ENCODE data around the gene FOLH1.
"Not testable (repeated sequence)": the region's sequence is repeated elsewhere in the genome, so short reads cannot be mapped to it uniquely, and the experiment has no call there.

Gene FOLH1

GRCh38 chr11:49208006-49208721 lies at the start of gene FOLH1:
Gene FOLH1 (minus strand): TSS chr11:49208602. CDS start chr11:49208409, 193 bp downstream.
- DNase-seq (ENCODE audit: low read depth in 3 of 3): no peak

DNA sequence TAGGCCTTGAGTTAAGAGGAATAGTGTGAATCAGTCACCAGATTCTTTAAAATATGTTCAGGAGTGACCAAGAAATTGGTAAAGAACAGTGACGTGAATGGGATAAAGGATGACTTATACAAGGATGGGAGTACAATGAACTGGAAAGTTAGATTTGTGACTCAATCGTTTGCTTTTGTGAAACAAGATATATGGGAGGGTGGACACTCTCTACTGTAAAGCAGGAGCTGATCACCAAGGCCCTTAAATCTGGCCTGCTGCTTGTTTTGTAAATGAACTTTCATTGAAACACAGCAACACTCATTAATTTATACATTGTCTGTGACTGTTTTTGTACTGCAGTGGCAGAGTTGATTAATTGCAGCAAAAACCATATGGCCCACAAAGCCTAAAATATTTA lies 46.7 kb upstream of the FOLH1 start:
- not testable (repeated sequence) for DNase-seq (ENCODE audit: low read depth in 3 of 3)

- not testable (repeated sequence) for DNase-seq (ENCODE audit: low read depth in 3 of 3)
Measured at GRCh38 chr11:49251212-49251611, 42.8 kb upstream of the FOLH1 start.

- not testable (repeated sequence) for DNase-seq (ENCODE audit: low read depth in 3 of 3)
Measured at GRCh38 chr11:49250398-49251115, 42.2 kb upstream of the FOLH1 start.

- not testable (repeated sequence) for DNase-seq (ENCODE audit: low read depth in 3 of 3)
Measured at GRCh38 chr11:49249363-49249762, 41.0 kb upstream of the FOLH1 start.

DNA sequence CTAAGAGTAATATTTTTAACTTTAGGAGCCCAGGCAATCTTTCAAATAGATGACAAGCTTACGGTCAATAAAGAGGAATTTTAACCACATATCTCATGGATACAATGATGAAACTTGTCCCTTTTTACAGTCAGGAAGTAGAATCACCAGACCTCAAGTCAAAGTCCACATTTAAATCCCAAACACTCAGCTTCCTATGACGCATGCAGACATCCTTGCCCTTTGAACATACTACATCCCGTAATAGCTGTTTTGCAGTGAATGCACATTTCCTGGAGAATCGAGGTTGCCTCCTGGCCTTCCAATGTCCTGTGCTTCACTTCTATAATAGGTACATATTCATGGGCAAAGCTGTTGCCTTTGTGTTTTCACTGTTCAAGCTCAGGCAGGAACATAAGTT lies 25.3 kb upstream of the FOLH1 start:
- not testable (repeated sequence) for DNase-seq (ENCODE audit: low read depth in 3 of 3)

GRCh38 chr11:49233019-49233418 lies 24.6 kb upstream of the FOLH1 start:
- not testable (repeated sequence) for DNase-seq (ENCODE audit: low read depth in 3 of 3)

GRCh38 chr11:49231725-49232124 lies 23.3 kb upstream of the FOLH1 start:
- DNase-seq (ENCODE audit: low read depth in 3 of 3): not testable (repeated sequence)

GRCh38 chr11:49230534-49230933 lies 22.1 kb upstream of the FOLH1 start:
- not testable (repeated sequence) for DNase-seq (ENCODE audit: low read depth in 3 of 3)

GRCh38 chr11:49230001-49230400 lies 21.6 kb upstream of the FOLH1 start:
- not testable (repeated sequence) for DNase-seq (ENCODE audit: low read depth in 3 of 3)

DNA sequence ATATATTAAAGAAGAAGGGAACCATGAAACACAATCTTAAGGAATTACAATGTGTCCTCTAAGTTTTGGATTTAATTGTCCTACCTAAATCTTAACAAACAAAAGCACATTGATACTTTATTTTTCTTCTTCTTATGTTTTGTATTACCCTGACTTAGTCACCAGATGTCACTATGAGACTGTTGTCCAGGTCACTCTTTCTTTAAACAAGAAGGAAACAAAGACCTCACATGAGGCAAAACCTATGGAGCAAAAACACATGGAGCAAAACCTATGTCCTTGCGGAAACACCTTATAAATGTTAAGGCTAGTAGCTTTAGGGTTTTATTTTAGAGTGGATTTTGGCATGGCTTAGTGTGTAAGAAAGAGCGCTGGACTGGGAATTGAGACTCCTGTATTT lies 20.7 kb upstream of the FOLH1 start:
- DNase-seq (ENCODE audit: low read depth in 3 of 3): not testable (repeated sequence)

DNA sequence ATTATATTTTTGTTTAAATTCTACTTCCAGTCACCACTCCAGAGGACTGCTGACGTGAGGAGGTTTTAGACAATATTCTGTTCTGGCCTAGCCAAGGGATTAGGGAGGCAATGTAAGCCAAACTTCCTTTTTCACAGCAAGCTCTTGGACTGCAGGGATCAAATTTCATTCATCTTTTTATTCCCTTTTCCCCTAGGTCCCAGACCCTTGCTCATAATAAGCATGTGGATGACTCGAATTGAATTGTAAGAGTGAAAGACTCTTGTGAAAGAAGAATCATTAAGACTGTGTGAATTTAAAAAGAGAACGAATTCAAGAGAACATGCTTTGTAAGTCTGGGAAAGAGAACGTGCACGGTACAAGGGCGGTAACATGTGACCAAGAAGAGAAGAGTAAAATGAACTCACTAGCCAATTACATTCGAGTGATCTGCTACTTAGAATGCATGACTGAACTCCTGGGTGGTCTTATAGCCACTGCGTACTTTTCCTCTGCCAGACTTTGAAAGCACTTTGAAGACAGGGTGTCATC lies 16.9 kb upstream of the FOLH1 start:
- not testable (repeated sequence) for DNase-seq (ENCODE audit: low read depth in 3 of 3)

DNA sequence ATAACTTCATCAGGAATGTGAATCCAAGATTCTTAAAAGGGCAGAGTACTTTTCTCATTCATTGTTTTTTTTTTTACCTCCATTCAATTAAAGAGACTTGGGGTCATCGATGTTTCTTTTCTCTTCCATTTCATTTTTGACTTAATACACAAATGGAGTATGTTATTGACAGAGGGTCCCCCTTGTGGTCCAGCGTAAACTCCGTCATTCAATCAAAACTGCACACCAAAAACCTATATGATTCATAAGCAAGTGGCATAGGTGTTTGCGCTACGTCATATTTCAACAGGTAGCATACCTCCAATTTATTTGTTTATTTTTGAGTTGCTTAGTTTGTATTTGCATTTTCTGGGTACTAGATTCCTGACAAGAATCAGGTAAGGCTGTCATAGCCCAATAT lies 12.7 kb upstream of the FOLH1 start:
- DNase-seq (ENCODE audit: low read depth in 3 of 3): no peak

DNA sequence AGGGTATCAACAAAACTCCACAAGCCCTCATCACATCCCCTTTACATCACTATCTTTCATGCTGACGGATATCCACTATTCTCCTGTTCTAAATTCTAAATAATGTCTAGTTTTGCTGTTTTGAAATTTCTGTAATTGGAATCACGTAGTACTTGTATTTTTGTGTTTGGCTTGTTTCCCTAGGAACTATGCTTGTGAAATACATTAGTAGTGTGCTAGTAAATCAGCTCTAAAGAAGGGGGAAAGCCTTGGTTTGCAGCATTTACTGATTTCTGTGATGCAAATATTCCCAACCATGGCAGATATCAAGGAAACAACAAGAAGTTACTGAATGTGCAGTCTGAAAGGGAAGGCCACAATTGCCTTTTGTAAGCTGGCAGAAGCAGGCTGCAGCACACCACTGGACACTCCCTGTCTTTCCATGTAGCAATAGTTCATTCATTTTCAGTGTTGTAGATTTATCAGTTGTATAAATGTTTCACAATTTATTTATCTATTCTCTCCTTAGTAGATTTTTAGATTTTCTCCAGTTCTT lies 4.7 kb upstream of the FOLH1 start:
- no peak for DNase-seq (ENCODE audit: low read depth in 3 of 3)

DNA sequence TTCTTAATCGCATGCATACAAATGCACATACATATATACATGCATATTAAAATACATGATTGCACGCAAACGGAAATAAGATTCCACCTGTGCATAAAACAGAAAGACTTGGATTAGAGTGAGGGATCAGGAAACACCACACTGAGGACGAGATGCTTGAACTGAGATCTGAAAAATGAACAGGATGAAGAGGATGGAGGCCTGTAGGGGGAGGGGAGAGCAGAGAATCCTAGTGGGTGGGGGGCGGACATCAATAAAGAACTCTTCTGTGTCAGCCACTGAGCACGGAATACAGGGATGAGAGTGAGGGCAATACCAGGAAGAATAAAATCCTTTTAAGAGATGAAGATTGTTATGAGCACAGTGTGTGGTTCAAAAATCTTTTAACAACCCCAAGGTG lies 1.4 kb downstream of the FOLH1 start:
- DNase-seq (ENCODE audit: low read depth in 3 of 3): not testable (repeated sequence)

- DNase-seq (ENCODE audit: low read depth in 3 of 3): no peak
Measured at GRCh38 chr11:49202287-49202976, 6.0 kb downstream of the FOLH1 start.

GRCh38 chr11:49196775-49197174 lies 11.6 kb downstream of the FOLH1 start:
- DNase-seq (ENCODE audit: low read depth in 3 of 3): not testable (repeated sequence)

DNA sequence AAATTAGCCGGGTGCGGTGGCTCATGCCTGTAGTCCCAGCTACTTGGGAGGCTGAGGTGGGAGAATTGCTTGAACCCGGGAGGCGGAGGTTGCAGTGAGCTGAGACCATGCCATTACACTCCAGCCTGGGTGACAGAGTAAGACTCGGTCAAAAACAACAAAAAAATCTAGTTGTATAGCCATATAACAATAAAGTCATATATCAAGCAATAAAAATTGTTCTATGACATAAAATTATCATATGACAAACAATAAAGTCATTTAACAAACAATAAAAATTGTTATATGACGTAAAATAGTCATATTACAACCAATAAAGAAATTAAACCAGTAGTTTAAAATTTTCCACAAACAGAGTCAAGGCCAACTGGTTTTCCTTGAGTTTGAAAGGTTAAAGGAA lies 12.4 kb downstream of the FOLH1 start:
- not testable (repeated sequence) for DNase-seq (ENCODE audit: low read depth in 3 of 3)

DNA sequence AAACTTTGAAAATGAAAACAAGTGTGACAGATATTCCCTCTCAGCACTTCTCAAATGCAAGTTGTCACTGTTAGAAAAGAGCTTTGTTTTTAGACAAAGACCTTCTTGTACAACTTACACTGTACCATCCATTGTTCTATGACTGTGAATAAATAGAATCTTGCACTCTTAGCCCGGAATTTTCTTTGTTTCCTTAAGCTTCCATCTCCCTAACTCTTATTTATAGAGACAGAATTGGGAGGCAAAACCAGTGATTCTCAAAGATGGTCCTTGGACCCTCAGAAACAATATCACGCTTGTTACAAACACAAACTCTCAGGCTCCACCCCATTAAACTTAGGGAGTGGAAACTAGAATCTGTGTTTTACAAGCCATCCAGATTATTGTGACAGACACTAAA lies 18.1 kb downstream of the FOLH1 start:
- DNase-seq (ENCODE audit: low read depth in 3 of 3): not testable (repeated sequence)

GRCh38 chr11:49186225-49186624 lies 22.2 kb downstream of the FOLH1 start:
- not testable (repeated sequence) for DNase-seq (ENCODE audit: low read depth in 3 of 3)

- not testable (repeated sequence) for DNase-seq (ENCODE audit: low read depth in 3 of 3)
Measured at GRCh38 chr11:49185597-49185996, 22.8 kb downstream of the FOLH1 start.

- not testable (repeated sequence) for DNase-seq (ENCODE audit: low read depth in 3 of 3)
Measured at GRCh38 chr11:49184756-49185155, 23.6 kb downstream of the FOLH1 start.
